ENCODE results near the gene KAZALD1. TPM values are rescaled to one million over a fixed set of nuclear protein-coding genes. Genes with fewer than 3 reads are reported as not detected.
A peak's percentile ranks its signal among the peaks of the same experiment; 100 is the strongest.

The KAZALD1 gene
- total and polyA plus RNA-seq, 12 donors: 3.3 to 16.5 (median 9.9) TPM

DNA sequence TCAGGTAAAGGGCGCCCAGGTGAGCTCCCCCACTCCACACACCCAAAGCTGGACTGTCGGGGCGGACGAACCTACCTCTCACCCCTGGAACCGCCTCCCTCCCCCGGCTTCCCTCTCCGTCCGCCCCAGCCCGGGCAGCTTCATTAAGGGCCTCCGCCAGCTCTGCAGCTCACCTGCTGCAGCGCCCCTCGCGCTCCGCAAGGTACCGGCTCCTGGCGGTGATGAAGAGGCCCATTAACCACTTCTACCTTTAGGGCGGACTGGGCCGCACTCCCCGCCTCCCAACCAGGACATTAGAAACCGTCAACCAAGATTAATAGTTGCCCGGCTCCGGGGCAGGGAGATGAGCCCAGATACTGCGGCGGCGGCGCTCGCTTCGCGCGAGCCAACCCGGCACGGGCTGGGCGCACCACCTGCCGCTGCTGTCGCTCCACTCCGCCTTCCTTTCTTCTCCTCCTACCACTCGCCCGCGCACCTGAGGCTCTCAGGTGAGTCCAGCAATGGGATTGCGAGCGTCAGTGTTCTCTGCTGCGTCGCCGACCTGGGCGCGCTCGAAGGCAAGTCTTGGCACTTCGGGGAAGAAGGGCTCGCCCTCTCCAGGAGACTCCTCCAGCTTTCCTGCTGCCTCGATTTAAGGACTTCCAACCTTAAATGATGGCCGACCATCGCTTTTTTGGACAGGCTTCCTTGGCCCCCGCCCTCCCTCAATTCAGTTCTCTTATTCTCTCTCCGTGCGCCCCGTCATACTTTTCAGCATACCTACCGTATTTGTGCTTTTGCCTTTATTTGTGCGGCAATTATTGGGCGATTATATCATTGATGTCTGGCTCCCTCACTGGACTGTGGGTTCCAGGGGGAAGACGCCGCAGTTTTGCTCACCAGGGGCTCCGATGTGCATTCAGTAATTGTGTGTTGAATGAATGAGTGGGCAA, 13.6 kb upstream of the KAZALD1 start:
- intact Hi-C loops (cut with DNase I): loop anchor here in 2 of 10 donors (10.0 kb wide), 2 partner anchors 87 to 97 kb away; partner anchors contain the start of gene TLX1 (in 1 of the 2)
- peaks cover 0 to 21% (median 9%) of the 10 kb centered on the region in 9 donors for H3K4me1 ChIP-seq
- H3K9me3 ChIP-seq: no peaks in the 10 kb centered on the region
- no peak for ATAC-seq
- H3K27me3 ChIP-seq: peaks cover 12 to 67% (median 50%) of the 10 kb centered on the region in 7 donors
- WGBS, 2 donors: 10 to 16% methylated on average over 62 of the region's 62 CpGs
- H3K27ac ChIP-seq: no peak overlapping the region
- DNase-seq: no peak
- TF ChIP-seq, protein P1, sequence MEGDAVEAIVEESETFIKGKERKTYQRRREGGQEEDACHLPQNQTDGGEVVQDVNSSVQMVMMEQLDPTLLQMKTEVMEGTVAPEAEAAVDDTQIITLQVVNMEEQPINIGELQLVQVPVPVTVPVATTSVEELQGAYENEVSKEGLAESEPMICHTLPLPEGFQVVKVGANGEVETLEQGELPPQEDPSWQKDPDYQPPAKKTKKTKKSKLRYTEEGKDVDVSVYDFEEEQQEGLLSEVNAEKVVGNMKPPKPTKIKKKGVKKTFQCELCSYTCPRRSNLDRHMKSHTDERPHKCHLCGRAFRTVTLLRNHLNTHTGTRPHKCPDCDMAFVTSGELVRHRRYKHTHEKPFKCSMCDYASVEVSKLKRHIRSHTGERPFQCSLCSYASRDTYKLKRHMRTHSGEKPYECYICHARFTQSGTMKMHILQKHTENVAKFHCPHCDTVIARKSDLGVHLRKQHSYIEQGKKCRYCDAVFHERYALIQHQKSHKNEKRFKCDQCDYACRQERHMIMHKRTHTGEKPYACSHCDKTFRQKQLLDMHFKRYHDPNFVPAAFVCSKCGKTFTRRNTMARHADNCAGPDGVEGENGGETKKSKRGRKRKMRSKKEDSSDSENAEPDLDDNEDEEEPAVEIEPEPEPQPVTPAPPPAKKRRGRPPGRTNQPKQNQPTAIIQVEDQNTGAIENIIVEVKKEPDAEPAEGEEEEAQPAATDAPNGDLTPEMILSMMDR (IDR thresholded peaks at IDR 0.05): no peak
- H3K36me3 ChIP-seq: no peaks in the 10 kb centered on the region
- H3K4me3 ChIP-seq: no peak overlapping the region

DNA sequence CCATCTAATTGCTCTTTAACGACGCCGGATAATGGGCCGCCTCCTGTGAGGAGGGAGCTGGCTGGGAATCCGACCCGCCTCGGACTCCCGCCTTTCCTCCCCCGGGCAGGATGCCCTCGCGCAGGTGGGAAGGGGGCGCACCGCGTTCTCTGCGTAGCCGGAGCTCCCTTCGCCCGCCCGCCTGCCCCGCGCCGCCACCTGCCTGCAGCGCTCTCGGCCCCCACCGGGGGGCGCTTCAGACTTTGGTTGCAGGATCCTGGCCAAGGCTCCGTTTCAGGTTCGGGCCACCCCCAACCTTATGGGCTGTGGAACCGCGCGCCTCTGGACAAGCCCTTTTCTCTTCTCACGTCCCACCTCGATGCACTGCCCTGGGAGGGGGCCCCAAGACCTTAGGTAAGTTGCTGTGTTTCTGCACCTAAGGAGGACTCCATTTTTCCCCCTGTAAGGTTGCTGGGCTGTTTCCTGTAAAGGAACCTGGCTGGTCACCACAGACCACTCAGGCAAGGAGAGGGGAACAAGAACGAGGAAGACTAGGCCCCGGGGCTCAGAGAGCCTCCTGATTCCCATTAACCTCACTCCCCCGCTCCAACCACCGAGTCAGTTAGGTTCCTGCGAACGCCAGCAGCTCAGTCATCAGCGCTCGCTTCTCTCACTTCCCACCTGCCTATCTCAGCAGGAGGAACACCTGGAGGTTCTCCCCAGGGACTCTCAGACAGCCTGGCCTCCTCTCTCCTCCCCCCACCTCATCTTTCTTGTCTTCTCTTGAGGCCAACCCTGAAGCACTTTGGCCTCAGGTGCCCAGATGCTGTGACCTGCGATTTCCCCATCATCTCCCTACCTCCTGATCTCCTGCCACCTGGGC, 11.3 kb upstream of the KAZALD1 start:
- ATAC-seq (peak in 7 of 8 donors; percentile 35 to 67 (median 56)), DNase-seq (peak; percentile 47 to 60)
- H3K4me1 ChIP-seq: peaks cover 0 to 17% (median 8%) of the 10 kb centered on the region in 9 donors
- 10 to 12% methylated on average over 42 of the region's 42 CpGs for WGBS, 2 donors
- H3K9me3 ChIP-seq: no peaks in the 10 kb centered on the region
- H3K27ac ChIP-seq: no peak overlapping the region
- peak overlapping the region in 4 of 10 donors; percentile 12 to 26 (median 19) for H3K4me3 ChIP-seq
- TF ChIP-seq, protein P1 (IDR thresholded peaks at IDR 0.05): peak; percentile 52 to 88 (median 81)
- H3K27me3 ChIP-seq: peaks cover 12 to 63% (median 50%) of the 10 kb centered on the region in 7 donors
- H3K36me3 ChIP-seq: no peaks in the 10 kb centered on the region
- intact Hi-C loops (cut with DNase I): loop anchor here in 1 of 10 donors (10.0 kb wide), 1 partner anchor 94 kb away; no protein-coding TSS in a partner anchor

DNA sequence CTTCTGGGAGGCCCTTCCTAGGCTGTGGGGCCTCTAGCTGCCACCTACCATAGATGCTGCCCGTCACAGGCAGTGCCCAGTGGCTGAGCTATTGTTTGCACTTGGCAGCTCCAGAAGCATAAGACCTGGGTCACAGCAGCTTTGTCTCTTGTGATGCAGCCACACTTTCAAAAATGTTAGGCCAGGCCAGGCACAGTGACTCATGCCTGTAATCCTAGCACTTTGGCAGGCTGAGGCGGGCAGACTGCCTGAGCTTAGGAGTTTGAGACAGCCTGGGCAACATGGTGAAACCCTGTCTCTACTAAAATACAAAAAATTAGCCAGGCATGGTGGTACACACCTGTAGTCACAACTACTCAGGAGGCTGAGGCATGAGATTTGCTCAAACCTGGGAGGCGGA, 9.5 kb upstream of the KAZALD1 start:
- Histone ChIP-seq H3K27me3 (peaks cover 12 to 44% (median 39%) of the 10 kb centered on the region in 7 donors), H3K4me1 (peaks cover 0 to 14% (median 8%) of the 10 kb centered on the region in 9 donors), H3K27ac (peak overlapping the region in 3 of 10 donors; percentile 33 to 62 (median 35)), H3K4me3 (no peak overlapping the region), H3K36me3 (no peaks in the 10 kb centered on the region), H3K9me3 (no peaks in the 10 kb centered on the region)
- ATAC-seq: peak in 6 of 8 donors; percentile 36 to 86 (median 78)
- intact Hi-C loops (cut with DNase I): loop anchor here in 1 of 10 donors (10.0 kb wide), 1 partner anchor 93 kb away; no protein-coding TSS in a partner anchor
- TF ChIP-seq, protein P1 (IDR thresholded peaks at IDR 0.05): no peak
- 91 to 97% methylated on average over 3 of the region's 3 CpGs for WGBS, 2 donors
- no peak for DNase-seq

DNA sequence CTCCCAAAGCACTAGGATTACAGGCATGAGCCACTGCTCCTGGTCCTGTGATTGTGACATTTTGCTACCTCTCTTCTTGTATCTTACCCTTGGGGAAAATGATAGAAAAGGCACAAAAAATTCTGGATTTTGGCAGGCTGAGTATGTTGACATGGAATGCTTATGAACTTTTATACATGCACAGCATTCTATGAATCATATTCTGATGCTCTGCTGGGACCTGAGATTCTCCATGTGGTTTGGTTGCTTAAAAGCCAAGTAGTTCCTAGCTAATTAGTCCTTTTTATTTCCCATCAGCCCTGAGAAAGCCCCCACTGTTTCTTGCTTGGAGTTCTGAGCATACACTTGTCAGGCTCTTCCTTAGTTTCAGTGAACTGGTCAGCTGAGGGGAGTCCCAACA, 8.3 kb upstream of the KAZALD1 start:
- TF ChIP-seq, protein P1 (IDR thresholded peaks at IDR 0.05): no peak
- Histone ChIP-seq H3K27ac (no peak overlapping the region), H3K9me3 (no peaks in the 10 kb centered on the region), H3K27me3 (peaks cover 5 to 32% (median 27%) of the 10 kb centered on the region in 7 donors), H3K4me3 (no peak overlapping the region), H3K4me1 (peaks cover 0 to 11% (median 8%) of the 10 kb centered on the region in 9 donors), H3K36me3 (no peaks in the 10 kb centered on the region)
- intact Hi-C loops (cut with DNase I): loop anchor here in 1 of 10 donors (10.0 kb wide), 1 partner anchor 91 kb away; no protein-coding TSS in a partner anchor
- ATAC-seq: no peak
- DNase-seq: no peak
